Measurements from ENCODE around the gene NVL.

The NVL gene

GRCh38 chr1:224274970-224275626, 54.9 kb downstream of the NVL start:
- FAIRE-seq: no peak

- no peak for FAIRE-seq
Measured at GRCh38 chr1:224273641-224274040, 56.3 kb downstream of the NVL start.

DNA sequence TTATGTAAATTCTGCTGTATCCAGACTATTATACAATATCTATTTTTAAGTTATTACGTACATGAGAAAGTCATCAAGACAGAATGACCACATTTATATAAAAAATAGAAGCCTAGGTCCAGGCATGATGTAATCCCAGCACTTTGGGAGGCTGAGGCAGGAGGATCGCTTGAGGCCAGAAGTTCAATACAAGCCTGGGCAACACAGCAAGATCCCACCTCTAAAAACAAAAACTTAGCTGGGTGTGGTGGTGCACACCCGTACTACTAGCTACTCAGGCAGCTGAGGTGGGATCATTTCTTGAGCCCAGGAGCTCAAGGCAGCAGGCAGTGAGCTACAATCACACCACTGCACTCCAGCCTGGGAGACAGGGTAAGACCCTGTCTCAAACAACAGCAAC, 58.9 kb downstream of the NVL start:
- no peak for FAIRE-seq

DNA sequence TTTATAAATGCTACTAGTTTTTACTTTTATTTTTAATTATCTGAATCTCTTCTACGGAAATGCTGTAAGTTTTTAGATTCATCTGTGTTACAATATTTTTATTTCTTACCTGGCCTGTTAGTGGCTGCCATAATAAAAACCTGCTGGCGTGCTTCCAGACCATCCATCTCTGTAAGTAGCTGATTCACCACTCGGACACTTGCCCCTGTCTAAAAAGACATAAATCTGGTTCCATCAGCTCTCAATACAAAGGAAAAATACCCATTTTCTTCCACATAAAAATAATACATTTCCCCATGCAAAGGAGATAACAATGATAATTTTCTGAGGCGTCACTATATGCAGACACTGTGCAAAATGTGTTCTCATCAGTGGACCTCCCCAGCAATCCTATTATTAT, 62.0 kb downstream of the NVL start:
- no peak for FAIRE-seq

GRCh38 chr1:224266915-224267856, 62.8 kb downstream of the NVL start:
- no peak for FAIRE-seq

DNA sequence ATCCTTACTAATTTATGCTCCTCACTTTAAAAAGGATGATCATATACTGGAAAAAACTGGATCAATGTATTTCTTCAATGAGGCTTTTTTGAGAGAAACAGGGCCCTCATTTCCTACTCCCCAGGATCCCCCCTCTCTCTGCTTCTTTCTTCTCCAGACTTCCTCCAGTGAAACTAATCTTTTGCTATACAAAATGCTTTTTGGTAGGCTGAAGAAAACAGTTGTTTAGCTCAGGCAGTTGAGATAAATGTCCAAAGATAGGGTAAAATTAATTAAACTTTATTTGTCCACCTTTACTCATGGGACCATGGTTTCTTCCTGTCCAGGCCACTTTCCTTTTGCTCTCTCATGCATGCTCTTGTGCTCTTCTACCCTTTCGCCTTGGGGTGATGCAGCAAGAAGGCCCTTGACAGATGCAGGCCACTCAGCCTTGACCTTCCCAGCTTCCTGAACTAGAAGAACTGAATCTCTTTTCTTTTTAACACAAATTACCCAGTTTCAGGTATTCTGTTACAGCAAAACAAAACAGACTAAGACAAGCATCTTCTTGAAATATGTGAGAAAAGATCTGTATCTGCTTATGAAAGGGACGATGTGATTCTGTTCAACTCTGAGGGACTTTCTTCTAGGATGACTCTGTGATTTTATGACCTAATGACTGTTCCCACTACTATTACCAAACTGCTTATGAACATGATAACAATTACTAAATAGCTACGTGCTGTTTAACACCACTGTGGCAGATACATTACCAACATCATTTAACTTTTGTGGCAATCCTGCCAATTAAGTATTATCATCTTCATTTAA, 63.7 kb downstream of the NVL start:
- no peak for FAIRE-seq

DNA sequence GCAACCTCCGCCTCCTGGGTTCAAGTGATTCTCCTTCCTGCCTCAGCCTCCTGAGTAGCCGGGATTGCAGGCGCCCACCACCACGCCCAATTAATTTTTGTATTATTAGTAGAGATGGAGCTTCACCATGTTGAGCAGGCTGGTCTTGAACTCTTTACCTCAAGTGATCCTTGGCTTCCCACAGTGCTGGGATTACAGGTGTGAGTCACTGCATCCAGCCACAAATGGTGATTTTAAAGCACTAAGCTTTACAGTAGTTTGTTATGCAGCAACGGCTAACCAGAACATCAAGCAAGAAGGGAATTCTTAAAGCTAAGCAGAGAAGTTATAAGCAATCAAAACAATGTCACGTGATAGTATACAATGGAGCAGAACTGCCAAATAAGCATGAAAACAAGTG, 65.7 kb downstream of the NVL start:
- FAIRE-seq: no peak

GRCh38 chr1:224262373-224263054, 67.5 kb downstream of the NVL start:
- FAIRE-seq: no peak

DNA sequence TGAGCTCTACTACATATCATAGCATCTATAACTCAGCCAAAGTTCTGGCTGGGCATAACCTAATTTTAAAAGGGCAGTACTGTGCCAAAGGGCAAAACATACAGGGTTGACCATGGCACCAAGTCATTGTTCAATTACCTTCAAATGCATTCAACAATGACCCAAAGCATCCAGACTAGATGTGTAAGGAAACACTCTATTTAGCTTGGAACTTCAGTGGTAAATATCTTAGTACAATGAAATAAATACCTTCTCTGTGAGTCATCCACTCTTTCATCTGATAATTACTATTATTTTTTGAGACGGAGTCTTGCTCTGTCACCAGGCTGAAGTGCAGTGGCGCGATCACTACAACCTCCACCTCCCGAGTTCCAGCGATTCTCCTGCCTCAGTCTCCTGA, 70.0 kb downstream of the NVL start:
- FAIRE-seq: no peak

- no peak for FAIRE-seq
Measured at GRCh38 chr1:224258351-224258750, 71.6 kb downstream of the NVL start.

GRCh38 chr1:224256640-224257039, 73.3 kb downstream of the NVL start:
- FAIRE-seq: no peak

DNA sequence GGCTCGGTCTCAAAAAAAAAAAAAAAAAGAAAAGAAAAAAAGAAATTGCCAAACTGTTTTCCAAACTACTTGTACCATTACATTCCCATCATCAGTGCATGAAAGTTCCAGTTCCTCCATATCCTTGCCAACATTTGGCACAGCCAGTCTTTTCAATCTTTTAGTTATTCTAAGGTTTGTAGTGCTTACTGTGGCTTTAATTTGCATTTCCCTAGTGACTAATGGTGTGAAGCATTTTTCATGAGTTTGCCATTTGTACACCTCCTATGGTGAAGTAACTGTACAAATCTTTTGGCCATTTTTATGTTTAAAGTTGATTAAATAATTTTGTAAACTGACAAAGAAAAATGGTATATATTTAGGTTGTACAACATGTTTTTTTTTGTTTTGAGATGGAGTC, 76.3 kb downstream of the NVL start:
- FAIRE-seq: no peak

GRCh38 chr1:224252479-224252878, 77.5 kb downstream of the NVL start:
- FAIRE-seq: no peak

DNA sequence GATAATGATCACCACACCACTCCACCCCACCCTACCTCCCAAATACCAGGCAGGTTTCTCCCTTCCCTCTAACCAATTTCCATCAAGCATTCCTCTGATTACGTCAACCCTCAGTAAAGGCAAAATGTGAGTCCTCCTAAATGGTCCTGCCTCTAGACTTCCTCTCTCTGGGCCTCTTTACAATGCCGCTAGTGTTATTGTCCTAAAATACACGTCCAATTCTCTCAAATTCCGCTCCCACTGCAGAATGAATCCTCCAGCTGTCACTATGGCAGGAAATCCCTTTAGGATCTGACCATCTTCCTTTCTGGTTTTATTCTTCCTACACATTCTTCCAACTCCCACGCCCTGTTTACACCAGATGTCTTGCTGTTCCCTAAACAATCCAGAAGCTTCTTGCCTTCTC, 78.2 kb downstream of the NVL start:
- FAIRE-seq: no peak

GRCh38 chr1:224245188-224245587, 84.8 kb downstream of the NVL start:
- no peak for FAIRE-seq

DNA sequence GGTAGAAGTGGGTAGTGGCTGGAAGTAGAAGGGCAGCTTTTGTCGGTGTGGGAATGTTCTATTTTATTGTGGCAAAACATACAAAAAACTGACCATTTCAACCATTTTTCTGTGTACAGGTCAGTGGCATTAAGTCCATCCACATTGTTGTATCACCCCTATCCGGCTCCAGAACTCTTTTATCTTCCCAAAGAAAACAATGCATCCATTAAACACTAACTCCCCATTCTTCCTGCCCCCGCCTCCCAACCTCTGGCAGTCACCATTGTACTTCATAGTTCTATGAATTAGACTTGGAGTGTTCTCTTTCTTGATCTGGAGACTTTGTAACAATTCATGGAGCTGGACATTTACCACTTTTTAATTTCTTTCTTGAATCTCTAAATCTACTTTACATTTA, 91.2 kb downstream of the NVL start:
- no peak for FAIRE-seq

DNA sequence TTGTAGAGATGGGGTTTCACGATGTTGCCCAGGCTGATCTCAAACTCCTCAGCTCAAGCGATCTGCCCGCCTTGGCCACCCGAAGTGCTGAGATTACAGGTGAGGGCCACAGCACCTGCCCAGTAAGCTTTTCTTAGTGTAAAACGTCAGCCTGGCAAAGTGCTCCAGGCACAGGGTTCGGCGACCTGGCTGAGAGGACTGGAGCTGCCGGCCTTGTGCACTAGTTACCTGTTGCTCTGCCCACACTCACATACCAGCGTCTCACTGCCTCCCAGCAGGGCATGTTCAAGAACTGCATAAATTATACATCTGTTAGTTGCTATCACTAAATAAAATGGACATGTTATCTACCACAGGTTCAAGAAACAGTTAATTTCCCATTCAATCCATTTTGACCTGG, 91.8 kb downstream of the NVL start:
- no peak for FAIRE-seq

- peak; percentile 28 for FAIRE-seq
Measured at GRCh38 chr1:224237119-224237881, 92.7 kb downstream of the NVL start.

DNA sequence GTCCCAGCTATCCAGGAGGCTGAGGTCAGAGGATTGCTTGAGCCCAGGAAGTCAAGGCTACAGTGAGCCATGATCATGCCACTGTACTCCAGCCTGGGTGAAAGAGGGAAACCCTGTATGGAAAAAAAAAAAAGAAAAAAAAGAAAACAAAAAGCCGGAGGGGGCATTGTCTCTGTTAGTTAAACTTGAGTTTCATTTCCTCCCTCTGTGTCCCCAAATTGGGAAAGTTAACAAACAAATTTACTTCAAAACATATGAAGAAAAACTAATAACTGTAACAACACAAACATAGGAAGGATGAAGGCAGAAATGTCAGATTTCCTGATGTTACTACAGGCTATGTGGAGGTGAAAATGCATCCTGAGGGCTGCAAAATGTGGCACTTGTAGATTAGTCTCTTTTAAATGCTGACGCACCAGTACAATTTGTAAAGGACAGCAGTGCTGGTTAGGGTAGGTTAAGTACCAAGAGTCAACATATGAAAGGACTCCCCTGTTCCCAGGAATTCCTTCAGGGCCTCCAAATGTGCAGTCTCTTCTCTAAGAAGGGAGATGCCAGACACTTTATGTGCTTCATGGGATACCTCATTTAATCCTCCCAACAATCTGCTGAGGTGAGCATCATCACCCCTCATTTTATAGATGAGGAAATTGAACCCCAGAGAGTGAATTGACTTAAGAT, 94.0 kb downstream of the NVL start:
- no peak for FAIRE-seq

- FAIRE-seq: peak; percentile 27
Measured at GRCh38 chr1:224234017-224234416, 96.0 kb downstream of the NVL start.

- FAIRE-seq: no peak
Measured at GRCh38 chr1:224226849-224227502, 103.0 kb downstream of the NVL start.
